ENCODE results near the gene NFATC1. TPM values are rescaled to one million over a fixed set of nuclear protein-coding genes. Genes with fewer than 3 reads are reported as not detected.

NFATC1 gene
- total RNA-seq, 1 donor from 2014 or later, result 6.1 TPM

- DNase-seq (ENCODE audit: extremely low spot score, unreplicated experiment), result no peak
- Mint-ChIP-seq H3K27me3 (peaks cover 9% of the 10 kb centered on the region), H3K36me3 (no peaks in the 10 kb centered on the region), H3K27ac (no peak overlapping the region), H3K9me3 (no peaks in the 10 kb centered on the region), H3K4me1 (ENCODE audit: unreplicated experiment) (peaks cover 7% of the 10 kb centered on the region), H3K4me3 (no peak overlapping the region)
- no peak for TF ChIP-seq CTCF (conservative IDR thresholded peaks at IDR 0.05)
These were observed 122.4 kb downstream of the NFATC1 start for GRCh38 chr18:79518028-79518682.

GRCh38 chr18:79518683-79519128 lies 123.0 kb downstream of the NFATC1 start:
- DNase-seq (ENCODE audit: extremely low spot score, unreplicated experiment), result no peak
- Mint-ChIP-seq H3K27me3 (peaks cover 9% of the 10 kb centered on the region), H3K9me3 (no peaks in the 10 kb centered on the region), H3K27ac (no peak overlapping the region), H3K4me1 (ENCODE audit: unreplicated experiment) (peaks cover 13% of the 10 kb centered on the region), H3K4me3 (no peak overlapping the region), H3K36me3 (no peaks in the 10 kb centered on the region)
- TF ChIP-seq CTCF (conservative IDR thresholded peaks at IDR 0.05), result no peak

GRCh38 chr18:79519751-79520477 lies 124.2 kb downstream of the NFATC1 start:
- Mint-ChIP-seq H3K36me3 (no peaks in the 10 kb centered on the region), H3K27me3 (peaks cover 9% of the 10 kb centered on the region), H3K4me3 (peak overlapping the region; percentile 0), H3K9me3 (no peaks in the 10 kb centered on the region), H3K4me1 (ENCODE audit: unreplicated experiment) (peaks cover 16% of the 10 kb centered on the region), H3K27ac (no peak overlapping the region)
- no peak for DNase-seq (ENCODE audit: extremely low spot score, unreplicated experiment)
- TF ChIP-seq CTCF (conservative IDR thresholded peaks at IDR 0.05), result no peak

GRCh38 chr18:79520478-79521390 lies 125.0 kb downstream of the NFATC1 start:
- Mint-ChIP-seq H3K9me3 (no peaks in the 10 kb centered on the region), H3K36me3 (no peaks in the 10 kb centered on the region), H3K4me3 (no peak overlapping the region), H3K27ac (no peak overlapping the region), H3K27me3 (peaks cover 9% of the 10 kb centered on the region), H3K4me1 (ENCODE audit: unreplicated experiment) (peaks cover 16% of the 10 kb centered on the region)
- no peak for TF ChIP-seq CTCF (conservative IDR thresholded peaks at IDR 0.05)
- no peak for DNase-seq (ENCODE audit: extremely low spot score, unreplicated experiment)

- no peak overlapping the region for H3K4me3 Mint-ChIP-seq
- no peaks in the 10 kb centered on the region for H3K9me3 Mint-ChIP-seq
- H3K4me1 Mint-ChIP-seq (ENCODE audit: unreplicated experiment), result peaks cover 19% of the 10 kb centered on the region
- DNase-seq (ENCODE audit: extremely low spot score, unreplicated experiment), result no peak
- peaks cover 9% of the 10 kb centered on the region for H3K27me3 Mint-ChIP-seq
- TF ChIP-seq CTCF (conservative IDR thresholded peaks at IDR 0.05), result no peak
- H3K27ac Mint-ChIP-seq, result no peak overlapping the region
- H3K36me3 Mint-ChIP-seq, result no peaks in the 10 kb centered on the region
These were observed 125.9 kb downstream of the NFATC1 start for GRCh38 chr18:79521416-79522205.

Data from type B pancreatic cell (in vitro differentiated cells).